ENCODE data around the gene HSPA12B. TPM values are rescaled to one million over a fixed set of nuclear protein-coding genes. Genes with fewer than 3 reads are reported as not detected.

The HSPA12B gene
- total RNA-seq, 2 experiments from 2014 or later: 0.08 TPM; not detected in 1

GRCh38 chr20:3801846-3802245 lies 69.4 kb downstream of the HSPA12B start:
- H3K27ac Mint-ChIP-seq: peak overlapping the region; percentile 70
- H3K27me3 Mint-ChIP-seq: no peaks in the 10 kb centered on the region
- no peak overlapping the region for H3K4me3 Mint-ChIP-seq
- POLR2A ChIA-PET: interaction anchor here (1.8 kb wide), 1 partner anchor 15 kb away, joined by 6 read pairs; the partner anchor contains the start of gene CENPB
- peaks cover 98% of the 10 kb centered on the region for H3K36me3 Mint-ChIP-seq (ENCODE audit: low read depth)
- no peak for DNase-seq
- H3K9me3 Mint-ChIP-seq: no peaks in the 10 kb centered on the region
- peaks cover 81% of the 10 kb centered on the region for H3K4me1 Mint-ChIP-seq
- CTCF ChIA-PET: interaction anchor here (5.1 kb wide), 1 partner anchor 18 kb away, joined by 30 read pairs; the partner anchor contains the start of gene AP5S1

Other genes starting within 250 kb of the HSPA12B start
- gene GFRA4, start 69.3 kb upstream of the HSPA12B start, total RNA-seq: not detected
- not detected for gene ADAM33, start 50.7 kb upstream of the HSPA12B start, total RNA-seq
- gene SIGLEC1, start 20.1 kb upstream of the HSPA12B start, total RNA-seq: under 1 TPM in 1 of 2 experiments, not detected in 1; 0.03 TPM
- gene ADISSP, start 35.1 kb downstream of the HSPA12B start, total RNA-seq: 10 to 100 TPM; 20.7 to 23.4 TPM
- not detected for gene SPEF1, start 48.8 kb downstream of the HSPA12B start, total RNA-seq
- gene CENPB, start 54.1 kb downstream of the HSPA12B start, total RNA-seq: 10 to 100 TPM; 67.0 to 68.0 TPM
- gene CDC25B, start 63.6 kb downstream of the HSPA12B start, total RNA-seq: 100 to 1,000 TPM; 452 to 454 TPM
- 10 to 100 TPM; 12.7 to 15.5 TPM for gene AP5S1, start 87.9 kb downstream of the HSPA12B start, total RNA-seq
- 10 to 100 TPM; 31.1 to 31.6 TPM for gene MAVS, start 114.1 kb downstream of the HSPA12B start, total RNA-seq
- gene PANK2, start 156.7 kb downstream of the HSPA12B start, total RNA-seq: 10 to 100 TPM; 63.3 to 63.8 TPM

Data from activated CD4-positive, alpha-beta memory T cell treated with anti-CD3 and anti-CD28 coated beads, Interleukin-2, amount 10 ng/mL, durations not matched to agents 7 days and 5 days (primary cell).